Stimulated activated CD4-positive, alpha-beta T cell treated with anti-CD3 and anti-CD28 coated beads, Interleukin-15, amount 100 ng/mL, for 1 hour (primary cell): ENCODE measurements around the gene GTPBP3.

ENCODE experiments used
- DNase-seq, 2 donors: peaks; one replicate each; pipeline ENCODE4 v3.0.0-alpha.2; 2020; ENCODE audit warnings: low read depth in 1 of 2, low spot score in 1 of 2

The GTPBP3 gene

DNA sequence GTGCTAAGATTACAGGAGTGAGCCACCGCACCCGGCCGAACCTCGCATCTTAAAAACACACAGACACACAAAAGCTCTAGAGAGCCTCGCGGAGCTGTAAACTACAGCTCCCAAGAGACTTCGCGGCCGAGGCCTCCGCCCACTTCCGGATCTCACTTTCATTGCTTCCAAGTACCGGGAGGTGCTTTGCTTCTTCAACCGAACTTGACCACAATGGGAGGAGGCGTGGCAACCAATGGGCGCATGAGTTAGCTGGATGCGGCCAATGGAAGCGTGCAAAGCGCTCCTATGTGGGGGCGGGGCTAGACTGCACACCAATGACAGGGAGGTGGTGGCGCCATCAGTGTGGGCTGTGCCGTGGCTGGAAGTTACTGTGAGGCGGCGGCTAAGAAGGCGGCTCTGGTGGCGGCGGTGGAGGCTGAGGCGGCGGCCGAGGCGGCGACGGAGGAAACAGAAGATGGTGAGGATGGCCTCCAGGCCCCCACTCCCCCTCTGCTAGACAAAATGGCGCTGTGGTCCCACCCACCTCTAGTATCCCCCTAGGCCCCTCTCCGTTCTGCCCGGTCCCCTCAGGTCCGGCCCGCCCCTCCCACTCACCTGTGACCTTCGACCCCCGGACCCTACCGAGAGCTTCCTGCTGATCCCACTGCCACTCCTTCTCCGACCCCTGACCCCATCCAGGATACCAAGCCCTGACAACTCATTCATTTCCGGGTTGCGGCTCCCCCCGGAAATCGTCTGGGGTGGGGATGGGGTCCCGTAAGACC, 28.0 kb upstream of the GTPBP3 start, which contains the start of gene DDA1:
Gene DDA1, plus strand, starts transcription at position 366 of the 767 bp plus-strand sequence. Its CDS starts 92 bp downstream, at position 458.
- peak; percentile 89 to 97 for DNase-seq

DNA sequence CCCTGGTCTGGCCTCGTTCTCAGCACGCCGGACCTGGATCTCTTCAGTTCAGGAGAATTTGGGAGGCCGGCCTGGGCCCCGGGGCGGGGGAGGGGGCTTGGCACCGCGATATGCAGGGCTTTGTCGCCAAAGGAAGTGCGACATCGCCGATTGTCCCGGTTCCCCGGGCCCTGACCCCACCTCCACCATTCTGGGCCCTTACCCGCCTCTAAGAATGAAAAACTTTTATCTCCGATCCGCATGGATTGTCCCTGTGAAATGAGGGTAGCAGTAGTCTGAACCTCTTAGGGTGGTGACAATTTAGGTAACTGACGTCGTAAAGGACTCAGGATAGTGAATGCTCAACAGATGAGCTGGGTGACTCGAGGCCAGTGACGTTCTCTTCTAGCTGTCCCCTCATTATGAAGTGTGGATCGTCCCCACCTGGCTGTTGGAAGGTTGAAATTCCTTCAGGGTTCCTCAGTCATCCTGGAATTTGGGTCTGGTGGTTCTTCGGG, 27.3 kb upstream of the GTPBP3 start:
- DNase-seq = no peak

DNA sequence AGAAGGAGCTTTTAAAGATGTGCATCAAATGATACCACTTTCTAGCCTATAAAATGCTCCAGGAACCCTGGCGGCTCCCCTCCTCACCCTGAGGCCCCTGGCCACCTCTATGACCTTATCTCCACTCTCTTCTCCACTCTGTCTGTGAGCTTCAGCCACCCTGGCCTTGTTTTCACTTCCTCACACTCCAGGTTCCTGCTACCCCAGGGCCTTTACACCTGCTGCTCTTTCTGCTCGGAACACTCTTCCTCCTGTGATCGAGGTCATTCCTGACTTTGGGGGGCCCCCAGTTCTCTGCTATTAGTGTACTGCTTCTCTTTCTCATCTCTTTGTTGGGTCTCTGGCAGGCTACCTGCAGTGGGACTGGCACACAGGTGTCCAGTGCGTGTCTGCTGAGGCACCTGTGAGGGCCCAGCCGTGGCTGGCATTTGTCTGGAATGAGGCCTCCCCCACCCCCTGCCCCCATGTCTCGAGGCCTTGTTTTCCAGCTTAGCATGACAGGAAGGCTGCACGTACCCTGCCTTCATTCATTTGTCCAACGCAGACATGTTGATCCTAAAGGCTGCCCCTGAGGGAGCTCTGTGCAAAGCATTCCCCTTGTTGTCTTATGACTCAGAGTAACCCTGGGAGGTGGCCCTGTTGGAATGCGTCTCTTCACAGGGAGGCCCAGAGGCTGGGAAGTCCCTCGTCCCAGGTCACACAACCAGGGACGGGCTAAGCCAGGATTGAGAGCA, 25.7 kb upstream of the GTPBP3 start:
- no peak for DNase-seq

DNA sequence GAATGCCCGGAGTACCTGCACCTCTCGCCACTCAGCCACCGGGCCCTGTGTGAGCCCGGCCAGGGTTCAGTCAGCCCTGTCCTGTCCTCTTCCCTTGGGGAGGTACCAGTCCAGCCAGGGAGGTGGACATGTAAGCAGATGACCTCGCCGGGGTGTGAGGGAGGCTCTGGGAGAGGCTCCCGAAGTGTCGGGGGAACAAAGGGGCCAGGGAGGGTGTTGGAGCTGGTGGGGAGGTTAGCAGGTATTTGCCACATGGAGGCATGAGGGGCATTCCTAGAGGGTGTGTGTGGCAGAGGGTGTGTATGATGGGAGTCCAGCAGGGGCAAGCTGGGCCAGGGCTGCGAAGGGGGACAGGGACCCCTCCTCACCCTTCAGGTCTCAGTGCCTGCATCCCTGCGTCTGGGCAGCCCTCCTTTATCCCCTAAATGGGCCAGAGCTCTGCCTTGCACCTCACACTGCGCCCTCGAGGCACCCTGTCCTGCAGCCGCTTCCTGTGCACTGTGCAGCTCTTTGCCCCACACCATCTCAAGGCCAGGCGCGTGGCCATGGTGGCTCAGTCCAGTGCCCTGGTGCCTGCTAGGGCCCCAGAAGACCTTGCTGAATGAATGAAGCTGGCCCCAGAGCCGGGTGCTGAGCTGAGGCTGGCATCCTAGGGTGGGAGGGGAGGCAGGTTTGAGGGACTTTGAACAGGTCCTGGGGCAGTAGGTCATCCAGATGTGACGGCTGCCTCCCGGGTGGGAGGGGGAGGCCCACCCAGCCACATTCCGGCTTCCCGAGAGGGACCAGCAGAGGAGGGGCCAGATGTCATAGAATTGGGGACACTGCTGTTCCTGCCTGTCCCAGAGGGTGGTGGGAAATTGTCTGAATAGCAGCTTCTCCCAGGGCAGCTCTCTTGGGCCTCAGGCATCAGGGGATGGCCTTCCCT, 24.9 kb upstream of the GTPBP3 start:
- no peak for DNase-seq

DNA sequence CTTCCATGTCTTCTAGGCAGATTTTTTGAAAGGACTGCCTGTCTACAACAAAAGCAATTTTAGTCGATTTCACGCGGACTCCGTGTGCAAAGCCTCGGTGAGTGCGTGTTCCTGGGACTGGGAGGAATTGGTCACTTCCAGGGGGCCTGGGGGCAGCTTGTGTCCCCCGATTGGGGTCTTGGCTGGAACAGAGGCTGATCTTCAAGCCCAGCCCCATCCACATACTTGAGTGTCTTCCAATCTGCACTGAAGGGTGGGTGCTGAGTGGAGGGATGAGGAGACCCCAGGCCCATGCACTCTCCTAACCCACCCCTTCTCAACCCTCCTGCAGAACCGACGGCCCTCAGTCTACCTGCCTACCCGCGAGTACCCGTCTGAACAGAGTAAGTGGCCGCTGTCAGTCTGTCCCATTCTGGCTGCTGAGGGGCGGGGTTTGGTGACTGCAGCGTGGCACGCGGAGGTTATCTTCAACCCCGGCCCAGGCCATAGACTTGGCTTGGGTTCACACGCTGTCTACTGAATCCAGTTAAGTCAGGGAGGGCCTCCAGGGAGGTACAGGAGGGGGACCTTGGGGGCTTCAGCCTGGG, 23.3 kb upstream of the GTPBP3 start:
- no peak for DNase-seq

DNA sequence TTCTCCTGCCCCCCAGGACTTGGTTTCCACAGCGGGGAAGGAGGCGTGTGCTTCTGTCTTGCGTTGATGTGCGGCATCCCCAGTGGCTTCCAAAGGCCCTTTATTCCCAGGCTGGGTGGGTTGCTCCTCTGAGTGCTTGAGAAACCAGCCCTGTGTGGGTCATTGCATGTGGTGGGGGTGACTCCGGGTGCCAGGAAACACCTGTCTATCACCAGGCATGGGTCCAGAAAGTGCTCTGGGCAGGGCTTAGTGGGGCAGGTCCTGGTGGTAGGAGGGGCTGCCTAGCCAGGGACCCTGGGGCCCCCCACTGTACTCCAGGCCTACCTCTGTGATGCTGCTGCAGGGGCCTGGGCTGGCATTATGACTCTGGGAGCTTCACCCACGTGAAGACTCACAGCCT, 18.4 kb upstream of the GTPBP3 start:
- no peak for DNase-seq

DNA sequence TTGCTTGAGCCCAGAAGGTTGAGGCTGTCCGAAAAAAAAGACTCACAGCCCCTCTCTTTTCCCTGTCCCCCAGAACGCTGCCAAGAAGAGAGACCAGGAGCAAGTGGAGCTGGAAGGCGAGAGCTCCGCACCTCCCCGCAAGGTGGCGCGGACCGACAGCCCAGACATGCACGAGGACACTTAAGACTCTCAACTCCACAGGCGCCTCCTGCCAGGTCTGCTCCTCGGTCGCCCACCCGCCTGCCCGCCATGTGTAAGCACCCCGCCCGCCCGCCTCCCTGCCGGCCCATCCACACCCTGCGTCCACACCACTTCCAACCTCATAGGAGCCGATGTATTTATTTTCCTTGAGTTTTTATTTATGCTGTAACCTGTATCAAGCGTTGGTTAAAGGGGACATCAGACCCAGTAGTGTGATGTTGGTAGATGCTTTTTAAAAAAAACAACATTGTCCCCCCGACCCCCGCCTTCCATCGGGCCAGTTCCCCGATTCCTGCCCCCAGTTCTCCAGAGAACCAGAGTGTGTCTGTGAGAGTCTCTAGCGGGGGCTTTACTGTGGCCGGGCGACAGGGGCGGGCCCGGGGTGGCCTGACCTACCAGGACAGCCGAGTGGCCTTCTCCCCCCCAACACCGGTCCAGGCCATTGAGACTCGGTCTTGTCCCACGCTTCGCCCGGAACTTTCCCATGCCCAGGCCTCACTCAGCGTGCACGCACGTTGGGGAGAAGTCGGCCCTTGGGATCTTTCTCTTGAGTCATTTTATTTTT, 17.7 kb upstream of the GTPBP3 start:
- no peak for DNase-seq

DNA sequence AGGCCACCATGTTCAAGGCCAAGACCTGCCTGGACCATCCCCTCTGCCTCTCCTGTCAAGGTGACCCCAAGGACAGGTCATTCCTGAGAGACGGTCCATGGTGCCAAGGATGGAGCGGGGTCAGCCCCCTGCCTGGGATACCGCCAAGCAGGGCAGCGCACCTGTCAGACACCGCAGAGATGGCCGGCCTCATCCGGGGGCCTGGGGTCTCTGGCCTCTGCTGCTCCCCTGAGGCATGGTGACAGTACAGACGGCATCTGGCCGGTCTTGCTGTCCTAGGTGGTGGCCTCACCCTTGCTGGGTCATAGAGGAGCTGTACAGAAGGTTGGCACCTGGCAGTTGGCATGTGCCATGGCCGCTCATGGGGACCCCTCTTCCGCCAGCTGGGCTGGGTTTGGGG, 16.9 kb upstream of the GTPBP3 start:
- no peak for DNase-seq

DNA sequence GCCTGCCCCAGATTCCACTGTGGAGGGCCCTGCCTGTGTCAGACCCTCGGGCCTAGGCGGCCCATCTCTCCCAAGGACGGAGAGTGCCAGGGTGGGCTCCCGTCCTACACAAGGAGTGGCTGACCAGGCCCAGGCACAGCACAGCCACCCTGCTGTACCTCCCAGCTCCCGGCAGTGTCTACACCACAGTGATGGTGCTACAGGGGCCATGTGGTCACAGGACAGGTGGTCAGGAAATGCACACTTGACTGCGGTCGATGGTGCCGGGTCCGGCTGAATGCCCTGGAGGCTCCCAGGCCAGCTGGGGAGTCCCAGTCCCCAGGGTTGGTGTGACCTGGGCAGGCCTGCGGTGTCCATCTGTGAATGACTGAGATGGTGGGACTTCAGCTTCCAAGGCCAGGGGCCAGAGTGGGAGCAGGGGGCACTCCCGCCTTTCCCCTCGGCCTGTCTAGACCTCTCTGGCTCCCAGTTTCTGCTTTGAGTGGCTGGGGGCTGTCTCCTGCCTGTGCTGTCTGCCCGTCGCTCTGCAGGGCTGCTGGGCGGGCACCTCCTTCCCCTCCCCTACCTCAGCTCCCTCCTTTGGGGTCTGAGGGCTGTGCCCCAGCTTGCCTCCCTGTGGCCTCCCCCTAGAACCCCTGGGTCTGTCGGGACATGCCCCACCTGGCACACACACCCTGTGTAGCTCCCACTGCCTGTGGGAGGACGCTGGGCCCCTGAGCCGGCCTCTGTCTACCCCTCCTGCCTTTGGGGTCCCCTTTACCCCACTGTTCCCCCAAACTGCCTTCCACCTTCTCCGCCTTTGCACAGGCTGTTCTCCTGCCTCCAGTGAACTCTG, 15.5 kb upstream of the GTPBP3 start:
- DNase-seq = no peak

DNA sequence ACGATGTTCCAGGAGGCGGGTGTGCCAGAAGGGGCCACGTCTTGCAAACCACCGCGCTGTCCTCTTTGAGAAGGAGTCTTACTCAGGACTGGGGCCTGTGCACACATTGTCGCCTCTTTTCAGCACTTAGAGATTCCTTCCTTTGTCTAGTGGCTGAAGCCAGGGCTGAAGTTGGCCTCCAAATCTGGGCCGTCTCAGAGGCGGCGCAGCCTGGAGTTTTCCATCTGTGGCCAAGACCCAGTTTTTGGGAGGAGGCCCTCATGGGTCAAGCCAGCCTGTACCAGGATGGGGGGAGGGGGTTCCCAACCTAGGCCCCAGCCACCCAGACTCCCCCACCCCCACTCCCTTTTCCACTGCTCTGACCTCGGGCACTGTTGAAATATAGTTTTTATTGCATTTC, 14.5 kb upstream of the GTPBP3 start:
- DNase-seq = no peak

DNA sequence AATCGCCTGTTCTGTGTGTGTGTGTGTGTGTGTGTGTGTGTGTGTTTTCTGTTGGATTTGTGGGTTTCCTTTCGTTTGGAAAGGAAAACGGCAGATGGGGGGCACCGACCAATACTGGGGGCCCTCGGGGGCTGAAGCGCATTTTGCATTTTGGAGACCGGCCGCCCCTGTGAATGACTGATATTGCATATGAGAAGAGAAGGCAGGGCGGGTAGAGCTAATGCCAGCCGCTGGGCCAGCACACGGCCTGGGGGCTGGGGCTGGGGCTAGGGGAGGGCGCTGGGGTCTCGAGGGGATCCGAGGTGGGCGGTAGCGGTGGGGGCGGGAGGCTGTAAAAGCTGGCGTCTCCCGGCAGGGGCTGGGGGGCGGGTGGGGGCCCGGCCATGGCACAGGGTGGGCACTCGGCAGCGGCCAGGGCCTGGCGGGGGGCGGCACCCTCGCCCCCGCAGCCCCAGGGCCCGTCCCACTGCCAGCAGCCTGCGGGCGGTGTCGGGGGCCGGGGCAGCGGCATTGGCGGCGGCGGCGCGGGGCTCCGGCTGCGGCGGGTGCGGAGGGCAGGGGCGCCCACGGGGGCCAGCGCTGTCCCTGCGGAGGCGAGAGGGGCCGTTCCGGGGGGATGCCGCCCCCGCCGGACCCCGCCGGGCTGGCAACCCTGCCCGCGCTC, 13.9 kb upstream of the GTPBP3 start:
- no peak for DNase-seq

DNA sequence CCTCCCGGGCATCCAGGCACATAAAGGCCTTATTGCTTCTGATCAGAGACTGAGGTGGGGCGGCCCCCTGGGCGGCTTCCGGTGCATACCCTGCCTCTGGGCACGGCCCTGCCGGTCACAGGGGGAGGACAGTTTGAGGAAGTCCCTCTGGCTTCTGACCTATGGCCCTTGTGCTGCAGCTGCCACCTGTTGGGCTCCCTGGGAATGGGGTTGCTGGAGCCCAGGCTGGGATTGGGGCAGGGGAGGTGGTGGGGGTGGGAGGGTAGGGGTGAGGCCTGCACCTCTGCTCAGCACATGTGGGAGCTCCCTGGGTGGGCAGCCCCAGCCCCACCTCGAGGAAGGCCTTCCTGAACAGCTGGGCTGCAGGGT, 13.4 kb upstream of the GTPBP3 start:
- DNase-seq = no peak

DNA sequence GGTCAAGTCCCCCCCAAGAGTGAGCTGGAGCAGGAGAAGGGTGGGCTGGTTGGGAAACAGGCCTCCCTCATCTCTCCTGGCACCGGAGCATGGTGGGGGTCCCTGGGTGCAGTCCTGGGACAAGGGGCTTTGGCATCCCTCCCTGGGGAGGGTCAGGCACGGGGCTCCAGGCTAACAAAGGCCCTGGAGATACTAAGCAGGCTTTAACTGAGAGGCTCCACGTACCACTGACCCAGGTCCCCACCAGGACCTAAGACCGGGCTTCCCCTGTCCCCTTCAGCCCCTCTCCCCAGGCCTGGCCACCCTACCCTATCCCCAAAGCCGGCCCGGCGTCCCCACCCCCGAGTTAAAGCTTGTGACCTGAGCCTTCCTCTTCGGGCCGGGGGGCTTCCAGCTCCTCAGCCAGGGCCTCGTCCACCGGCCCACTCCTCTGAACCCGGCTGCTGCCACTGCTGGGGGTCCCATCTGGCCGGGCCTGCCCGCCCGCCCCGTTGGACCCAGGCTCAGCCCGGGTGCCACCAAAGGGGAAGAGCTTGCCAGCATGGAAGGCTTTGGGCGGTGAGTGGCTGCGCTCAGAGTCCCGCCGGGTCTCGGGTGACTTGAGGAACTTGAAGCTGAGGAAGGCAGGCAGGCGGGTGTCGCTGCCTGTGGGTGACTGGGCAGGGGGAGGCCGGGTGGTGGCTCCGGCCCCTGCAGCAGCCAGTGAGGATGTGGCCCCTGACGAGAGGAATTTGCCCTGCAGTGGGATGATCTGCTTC, 12.8 kb upstream of the GTPBP3 start:
- DNase-seq = no peak

DNA sequence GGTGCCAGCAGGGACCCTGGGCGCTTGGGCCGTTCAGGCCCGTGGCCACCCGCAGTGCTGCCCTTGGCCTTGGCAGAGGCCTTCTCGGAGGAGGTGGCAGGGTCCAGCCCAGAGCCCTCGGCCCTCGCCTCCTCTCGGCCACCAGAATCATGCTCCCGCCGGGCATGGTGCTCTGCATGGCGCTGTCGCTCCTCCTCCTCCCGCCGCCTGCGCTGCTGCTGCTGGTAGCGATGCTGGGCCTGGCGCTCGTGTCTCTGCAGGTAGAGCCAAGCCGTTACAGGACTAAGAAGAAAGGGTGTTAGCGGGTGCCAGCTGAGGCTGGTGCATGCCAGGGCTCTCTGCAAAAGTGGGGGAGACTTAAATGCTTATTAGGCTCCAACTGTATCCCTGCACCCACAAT, 12.2 kb upstream of the GTPBP3 start:
- no peak for DNase-seq

DNA sequence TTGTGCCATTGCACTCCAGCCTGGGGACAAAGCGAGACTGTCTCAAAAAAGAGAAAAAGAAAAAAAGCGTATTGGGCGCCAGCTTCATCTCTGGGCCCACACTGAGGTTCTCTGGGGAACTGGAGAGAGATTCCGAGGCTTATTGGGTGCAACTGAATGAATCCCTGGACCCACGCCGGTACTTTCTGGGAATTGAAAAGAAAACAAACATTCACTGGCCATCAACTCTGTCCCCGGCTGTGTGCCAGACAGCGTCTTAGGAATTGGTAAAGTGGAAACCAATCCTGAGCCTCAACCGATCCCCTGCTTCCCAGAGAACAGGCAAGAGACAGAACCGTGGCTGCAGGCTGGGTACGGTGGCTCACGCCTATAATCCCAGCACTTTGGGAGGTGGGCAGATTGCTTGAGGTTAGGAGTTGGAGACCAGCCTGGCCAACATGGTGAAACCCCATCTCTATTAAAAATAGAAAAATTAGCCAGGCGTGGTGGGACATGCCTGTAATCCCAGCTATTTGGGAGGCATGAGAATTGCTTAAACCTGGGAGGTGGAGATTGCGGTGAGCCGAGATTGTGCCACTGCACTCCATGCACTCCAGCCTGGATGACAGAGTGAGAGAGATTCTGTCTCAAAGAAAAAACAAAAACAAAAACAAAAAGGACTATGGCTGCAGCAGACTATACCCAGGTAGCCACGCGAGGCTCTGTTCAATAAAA, 11.3 kb upstream of the GTPBP3 start:
- DNase-seq = no peak

DNA sequence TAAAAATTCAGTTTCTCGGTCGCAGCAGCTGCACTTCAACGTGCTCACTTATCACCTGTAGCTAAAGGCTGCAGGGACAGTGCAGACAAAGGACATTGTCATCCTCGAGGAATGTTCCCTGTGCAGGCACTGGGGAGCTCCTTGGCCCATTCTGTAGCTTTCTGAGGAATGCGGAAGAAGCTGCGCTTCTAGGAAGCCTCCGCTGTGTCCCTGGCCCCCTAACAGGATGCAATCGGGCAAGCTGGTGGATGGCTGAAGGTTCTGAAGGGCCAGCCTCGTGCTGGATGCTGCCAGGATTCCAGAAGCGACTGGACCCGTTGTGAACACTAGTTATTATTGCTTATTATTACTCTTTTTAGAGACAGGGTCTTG, 10.8 kb upstream of the GTPBP3 start:
- DNase-seq = no peak

DNA sequence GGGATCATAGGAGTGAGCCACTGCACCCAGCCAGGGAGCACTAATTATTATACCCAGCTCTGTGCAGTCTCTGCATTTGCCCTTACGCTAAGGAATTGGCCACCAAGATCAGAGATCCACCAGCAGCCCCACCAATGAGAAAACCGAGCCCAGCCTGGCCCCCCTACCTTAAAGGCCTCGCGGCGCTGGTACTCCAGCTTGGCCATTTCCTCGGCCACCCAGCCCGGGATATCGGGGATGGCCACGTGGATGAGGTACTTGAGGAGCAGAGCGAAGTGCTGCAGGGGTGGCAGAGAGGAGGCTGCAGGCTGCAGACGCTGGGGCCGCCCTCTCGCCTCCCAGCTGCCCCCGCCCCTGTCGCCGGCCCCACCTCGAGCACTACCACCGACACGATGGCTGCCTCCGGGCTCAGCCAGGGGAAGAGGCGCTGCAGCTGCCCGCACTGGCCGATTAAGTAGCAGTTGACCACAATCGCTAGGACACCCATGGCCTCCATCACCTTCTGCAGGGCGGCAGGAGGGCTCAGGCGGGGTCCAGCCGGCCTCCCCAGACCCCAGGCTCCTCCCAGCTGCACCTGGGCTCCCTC, 10.2 kb upstream of the GTPBP3 start:
- no peak for DNase-seq
